Activated naive CD4-positive, alpha-beta T cell treated with anti-CD3 and anti-CD28 coated beads, Interleukin-2, amount 50 U/mL, for 24 hours (primary cell): ENCODE measurements around the gene USP12.
"Not testable (repeated sequence)": the region's sequence is repeated elsewhere in the genome, so short reads cannot be mapped to it uniquely, and the experiment has no call there.

Experiments used
- H3K27ac Mint-ChIP-seq: one replicate; pipeline ENCODE4 v1.8.0; 2021; ENCODE audit warnings: mild to moderate bottlenecking, mixed read lengths
- H3K27me3 Mint-ChIP-seq: one replicate; pipeline ENCODE4 v1.8.0; 2021; ENCODE audit warnings: mixed read lengths
- H3K36me3 Mint-ChIP-seq: one replicate; pipeline ENCODE4 v1.8.0; 2021; ENCODE audit warnings: mixed read lengths
- H3K4me1 Mint-ChIP-seq: one replicate; pipeline ENCODE4 v1.8.0; 2021; ENCODE audit warnings: mixed read lengths
- H3K4me3 Mint-ChIP-seq: one replicate; pipeline ENCODE4 v1.8.0; 2021; ENCODE audit warnings: mild to moderate bottlenecking, mixed read lengths
- H3K9me3 Mint-ChIP-seq: one replicate; pipeline ENCODE4 v1.8.0; 2021; ENCODE audit warnings: mixed read lengths

Gene USP12

GRCh38 chr13:27097691-27098090, 73.9 kb downstream of the USP12 start:
- H3K4me1 Mint-ChIP-seq, result peaks cover 21% of the 10 kb centered on the region
- H3K27me3 Mint-ChIP-seq, result no peaks in the 10 kb centered on the region
- no peak overlapping the region for H3K4me3 Mint-ChIP-seq
- no peaks in the 10 kb centered on the region for H3K9me3 Mint-ChIP-seq
- peak overlapping the region; percentile 12 for H3K27ac Mint-ChIP-seq
- H3K36me3 Mint-ChIP-seq, result peaks cover 29% of the 10 kb centered on the region

GRCh38 chr13:27091451-27091850, 80.2 kb downstream of the USP12 start:
- Mint-ChIP-seq H3K4me1 (peaks cover 8% of the 10 kb centered on the region), H3K36me3 (peaks cover 43% of the 10 kb centered on the region), H3K27me3 (no peaks in the 10 kb centered on the region), H3K4me3 (no peak overlapping the region), H3K9me3 (no peaks in the 10 kb centered on the region), H3K27ac (peak overlapping the region; percentile 67)

- Mint-ChIP-seq H3K4me3 (no peak overlapping the region), H3K27ac (no peak overlapping the region), H3K27me3 (no peaks in the 10 kb centered on the region), H3K4me1 (peaks cover 8% of the 10 kb centered on the region), H3K36me3 (peaks cover 43% of the 10 kb centered on the region), H3K9me3 (no peaks in the 10 kb centered on the region)
Measured at GRCh38 chr13:27088619-27089018, 83.0 kb downstream of the USP12 start.

GRCh38 chr13:27086599-27087265, 84.9 kb downstream of the USP12 start:
- H3K27ac Mint-ChIP-seq, result no peak overlapping the region
- no peaks in the 10 kb centered on the region for H3K9me3 Mint-ChIP-seq
- H3K4me3 Mint-ChIP-seq, result no peak overlapping the region
- no peaks in the 10 kb centered on the region for H3K27me3 Mint-ChIP-seq
- H3K36me3 Mint-ChIP-seq, result peaks cover 36% of the 10 kb centered on the region
- H3K4me1 Mint-ChIP-seq, result peaks cover 4% of the 10 kb centered on the region

- no peak overlapping the region for H3K27ac Mint-ChIP-seq
- H3K9me3 Mint-ChIP-seq, result no peaks in the 10 kb centered on the region
- peaks cover 14% of the 10 kb centered on the region for H3K4me1 Mint-ChIP-seq
- H3K27me3 Mint-ChIP-seq, result no peaks in the 10 kb centered on the region
- H3K4me3 Mint-ChIP-seq, result no peak overlapping the region
- peaks cover 34% of the 10 kb centered on the region for H3K36me3 Mint-ChIP-seq
Measured at GRCh38 chr13:27083183-27083582, 88.4 kb downstream of the USP12 start.

GRCh38 chr13:27081893-27082679, 89.5 kb downstream of the USP12 start:
- Mint-ChIP-seq H3K9me3 (no peaks in the 10 kb centered on the region), H3K36me3 (peaks cover 32% of the 10 kb centered on the region), H3K27me3 (no peaks in the 10 kb centered on the region), H3K4me1 (peaks cover 14% of the 10 kb centered on the region), H3K4me3 (no peak overlapping the region), H3K27ac (no peak overlapping the region)

GRCh38 chr13:27080018-27080948, 91.3 kb downstream of the USP12 start:
- H3K27me3 Mint-ChIP-seq, result no peaks in the 10 kb centered on the region
- no peak overlapping the region for H3K27ac Mint-ChIP-seq
- no peaks in the 10 kb centered on the region for H3K9me3 Mint-ChIP-seq
- peaks cover 14% of the 10 kb centered on the region for H3K4me1 Mint-ChIP-seq
- no peak overlapping the region for H3K4me3 Mint-ChIP-seq
- peaks cover 22% of the 10 kb centered on the region for H3K36me3 Mint-ChIP-seq

- H3K9me3 Mint-ChIP-seq, result no peaks in the 10 kb centered on the region
- no peaks in the 10 kb centered on the region for H3K27me3 Mint-ChIP-seq
- H3K4me1 Mint-ChIP-seq, result peaks cover 14% of the 10 kb centered on the region
- no peak overlapping the region for H3K4me3 Mint-ChIP-seq
- no peak overlapping the region for H3K27ac Mint-ChIP-seq
- peaks cover 24% of the 10 kb centered on the region for H3K36me3 Mint-ChIP-seq
Measured at GRCh38 chr13:27079421-27079958, 92.1 kb downstream of the USP12 start.

- no peaks in the 10 kb centered on the region for H3K27me3 Mint-ChIP-seq
- H3K36me3 Mint-ChIP-seq, result peaks cover 30% of the 10 kb centered on the region
- H3K4me1 Mint-ChIP-seq, result peaks cover 14% of the 10 kb centered on the region
- H3K27ac Mint-ChIP-seq, result no peak overlapping the region
- no peak overlapping the region for H3K4me3 Mint-ChIP-seq
- H3K9me3 Mint-ChIP-seq, result no peaks in the 10 kb centered on the region
Measured at GRCh38 chr13:27077451-27077850, 94.2 kb downstream of the USP12 start.

- peaks cover 14% of the 10 kb centered on the region for H3K4me1 Mint-ChIP-seq
- no peak overlapping the region for H3K27ac Mint-ChIP-seq
- H3K27me3 Mint-ChIP-seq, result no peaks in the 10 kb centered on the region
- H3K36me3 Mint-ChIP-seq, result peaks cover 33% of the 10 kb centered on the region
- no peaks in the 10 kb centered on the region for H3K9me3 Mint-ChIP-seq
- H3K4me3 Mint-ChIP-seq, result no peak overlapping the region
Measured at GRCh38 chr13:27076421-27076820, 95.2 kb downstream of the USP12 start.

GRCh38 chr13:27073186-27073585, 98.4 kb downstream of the USP12 start:
- Mint-ChIP-seq H3K27ac (no peak overlapping the region), H3K27me3 (no peaks in the 10 kb centered on the region), H3K36me3 (peaks cover 34% of the 10 kb centered on the region), H3K4me3 (no peak overlapping the region), H3K9me3 (no peaks in the 10 kb centered on the region), H3K4me1 (no peaks in the 10 kb centered on the region)

GRCh38 chr13:27066123-27066522, 105.5 kb downstream of the USP12 start:
- not testable (repeated sequence) for H3K27me3 Mint-ChIP-seq, H3K27ac Mint-ChIP-seq, H3K4me3 Mint-ChIP-seq, H3K9me3 Mint-ChIP-seq
- peaks cover 23% of the 10 kb centered on the region for H3K36me3 Mint-ChIP-seq
- peaks cover 15% of the 10 kb centered on the region for H3K4me1 Mint-ChIP-seq

GRCh38 chr13:27065582-27065981, 106.0 kb downstream of the USP12 start:
- H3K9me3 Mint-ChIP-seq, result no peaks in the 10 kb centered on the region
- H3K27ac Mint-ChIP-seq, result no peak overlapping the region
- H3K36me3 Mint-ChIP-seq, result peaks cover 21% of the 10 kb centered on the region
- peaks cover 15% of the 10 kb centered on the region for H3K4me1 Mint-ChIP-seq
- no peak overlapping the region for H3K4me3 Mint-ChIP-seq
- no peaks in the 10 kb centered on the region for H3K27me3 Mint-ChIP-seq

- peaks cover 15% of the 10 kb centered on the region for H3K4me1 Mint-ChIP-seq
- no peak overlapping the region for H3K4me3 Mint-ChIP-seq
- no peaks in the 10 kb centered on the region for H3K9me3 Mint-ChIP-seq
- peak overlapping the region; percentile 78 for H3K27ac Mint-ChIP-seq
- no peaks in the 10 kb centered on the region for H3K27me3 Mint-ChIP-seq
- H3K36me3 Mint-ChIP-seq, result peaks cover 15% of the 10 kb centered on the region
Measured at GRCh38 chr13:27064252-27064995, 107.2 kb downstream of the USP12 start.

GRCh38 chr13:27057817-27058216, 113.8 kb downstream of the USP12 start:
- peaks cover 2% of the 10 kb centered on the region for H3K36me3 Mint-ChIP-seq
- no peak overlapping the region for H3K27ac Mint-ChIP-seq
- no peak overlapping the region for H3K4me3 Mint-ChIP-seq
- H3K27me3 Mint-ChIP-seq, result no peaks in the 10 kb centered on the region
- no peaks in the 10 kb centered on the region for H3K9me3 Mint-ChIP-seq
- peaks cover 18% of the 10 kb centered on the region for H3K4me1 Mint-ChIP-seq
